ENCODE data around the gene GPNMB. TPM values are rescaled to one million over a fixed set of nuclear protein-coding genes. Genes with fewer than 3 reads are reported as not detected.
"Not testable (repeated sequence)": the region's sequence is repeated elsewhere in the genome, so short reads cannot be mapped to it uniquely, and the experiment has no call there.

Gene GPNMB
- total RNA-seq = 100 to 1,000 TPM; 130 to 246 (median 191) TPM
- polyA plus RNA-seq = 113 TPM
- long read RNA-seq, donor 1, transcript GPNMB-202 (11 exons, 2,763 nt) = minor isoform, 46 of 392 reads
- long read RNA-seq, donor 1, transcript GPNMB-201 (11 exons, 2,862 nt) = major isoform, 252 of 392 reads
- long read RNA-seq, donor 1, transcript GPNMB-203 (4 exons, 1,673 nt) = minor isoform, 26 of 392 reads
- long read RNA-seq, donor 1, partial matches to known transcripts = 41 of 392 reads
- long read RNA-seq, donor 1, other reads (novel, unspliced or antisense) = 26 of 392 reads
- long read RNA-seq, donor 2, transcript GPNMB-201 (11 exons, 2,862 nt) = major isoform, 122 of 191 reads
- long read RNA-seq, donor 2, transcript GPNMB-203 (4 exons, 1,673 nt) = minor isoform, 20 of 191 reads
- long read RNA-seq, donor 2, transcript GPNMB-202 (11 exons, 2,763 nt) = minor isoform, 13 of 191 reads
- long read RNA-seq, donor 2, partial matches to known transcripts = 18 of 191 reads
- long read RNA-seq, donor 2, other reads (novel, unspliced or antisense) = 17 of 191 reads
- long read RNA-seq, donor 3, transcript GPNMB-202 (11 exons, 2,763 nt) = minor isoform, 60 of 510 reads
- long read RNA-seq, donor 3, transcript GPNMB-215 (12 exons, 2,751 nt) = minor isoform, 7 of 510 reads
- long read RNA-seq, donor 3, transcript GPNMB-201 (11 exons, 2,862 nt) = major isoform, 324 of 510 reads
- long read RNA-seq, donor 3, transcript GPNMB-203 (4 exons, 1,673 nt) = minor isoform, 25 of 510 reads
- long read RNA-seq, donor 3, partial matches to known transcripts = 54 of 510 reads
- long read RNA-seq, donor 3, other reads (novel, unspliced or antisense) = 37 of 510 reads
- long read RNA-seq, donor 4, transcript GPNMB-201 (11 exons, 2,862 nt) = major isoform, 109 of 188 reads
- long read RNA-seq, donor 4, transcript GPNMB-202 (11 exons, 2,763 nt) = minor isoform, 21 of 188 reads
- long read RNA-seq, donor 4, transcript GPNMB-203 (4 exons, 1,673 nt) = minor isoform, 31 of 188 reads
- long read RNA-seq, donor 4, partial matches to known transcripts = 15 of 188 reads
- long read RNA-seq, donor 4, other reads (novel, unspliced or antisense) = 8 of 188 reads

DNA sequence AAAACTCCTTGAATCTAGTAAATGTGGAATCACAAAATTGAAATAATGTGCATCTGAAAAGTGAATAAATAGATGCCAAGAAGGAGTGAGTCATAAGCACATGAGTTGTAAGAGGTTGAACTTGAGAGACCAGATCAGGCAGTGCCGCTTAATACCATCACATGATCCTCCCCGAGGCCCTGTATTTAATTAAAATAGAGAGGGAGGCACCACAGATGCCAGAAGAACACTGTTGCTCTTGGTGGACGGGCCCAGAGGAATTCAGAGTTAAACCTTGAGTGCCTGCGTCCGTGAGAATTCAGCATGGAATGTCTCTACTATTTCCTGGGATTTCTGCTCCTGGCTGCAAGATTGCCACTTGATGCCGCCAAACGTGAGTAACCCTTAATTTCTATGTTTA is at the start of gene GPNMB:
TSS of gene GPNMB (plus strand) at position 221 of the 400 bp plus-strand sequence. CDS start at position 304, 83 bp downstream.
- H3K4me3 ChIP-seq (ENCODE audit: low read length) = peak within 1 kb of the TSS; percentile 39
- H3K4me1 ChIP-seq (ENCODE audit: control insufficient read depth, insufficient read depth, low read length) = no peaks in the 10 kb centered on the region
- WGBS = 28% methylated on average over 7 of the region's 7 CpGs
- intact Hi-C loops (cut with DNase I) = loop anchor here in 2 of 4 donors (10.0 kb wide), 1 partner anchor 52 kb away; no protein-coding TSS in a partner anchor
- peak within 1 kb of the TSS; percentile 70 for H3K27ac ChIP-seq (ENCODE audit: low read length)
- ATAC-seq = peak; percentile 68 to 71
- no peaks in the 10 kb centered on the region for H3K9me3 ChIP-seq (ENCODE audit: control insufficient read depth, low read length)
- DNase-seq = peak in 1 of 3 donors; percentile 35
- H3K27me3 ChIP-seq (ENCODE audit: control insufficient read depth, insufficient read depth) = no peaks in the 10 kb centered on the region

DNA sequence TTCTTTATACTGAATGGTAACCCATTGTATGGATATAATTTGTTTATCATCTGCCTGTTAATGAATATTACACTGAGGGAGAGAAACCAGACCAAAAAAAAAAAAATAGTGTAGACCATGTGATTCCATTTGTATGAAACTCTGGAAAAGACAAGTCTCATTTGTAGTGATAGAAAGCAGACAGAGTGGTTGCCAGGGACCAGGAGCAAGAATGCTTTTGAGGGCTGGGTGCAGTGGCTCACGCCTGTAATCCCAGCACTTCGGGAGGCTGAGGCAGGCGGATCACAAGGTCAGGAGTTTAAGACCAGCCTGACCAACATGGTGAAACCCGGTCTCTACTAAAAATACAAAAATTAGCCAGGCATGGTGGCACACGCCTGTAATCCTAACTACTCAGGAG is 48.8 kb upstream of the GPNMB start:
- WGBS = 97% methylated on average over 5 of the region's 5 CpGs
- not testable (repeated sequence) for ATAC-seq; H3K4me1 ChIP-seq (ENCODE audit: control insufficient read depth, insufficient read depth, low read length); H3K9me3 ChIP-seq (ENCODE audit: control insufficient read depth, low read length); H3K27ac ChIP-seq (ENCODE audit: low read length); H3K27me3 ChIP-seq (ENCODE audit: control insufficient read depth, insufficient read depth); DNase-seq; H3K4me3 ChIP-seq (ENCODE audit: low read length)
- intact Hi-C loops (cut with DNase I) = loop anchor here in 2 of 4 donors (10.0 kb wide), 1 partner anchor 47 kb away; the partner anchor contains the start of gene GPNMB (in 2 of the 2)

DNA sequence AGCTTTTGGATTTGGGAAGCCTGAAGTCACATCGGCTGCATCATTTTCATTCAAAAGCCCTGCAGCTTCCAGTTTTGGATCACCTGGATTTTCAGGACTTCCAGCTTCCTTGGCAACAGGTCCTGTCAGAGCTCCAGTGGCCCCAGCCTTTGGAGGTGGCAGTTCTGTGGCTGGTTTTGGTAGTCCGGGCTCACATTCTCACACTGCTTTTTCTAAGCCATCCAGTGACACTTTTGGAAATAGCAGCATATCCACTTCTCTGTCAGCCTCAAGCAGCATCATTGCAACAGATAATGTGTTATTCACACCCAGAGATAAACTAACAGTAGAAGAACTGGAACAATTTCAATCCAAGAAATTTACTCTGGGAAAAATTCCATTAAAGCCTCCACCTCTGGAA is 46.2 kb upstream of the GPNMB start:
- ATAC-seq (peak; percentile 59 to 79), DNase-seq (no peak)
- peak overlapping the region; percentile 90 for H3K27ac ChIP-seq (ENCODE audit: low read length)
- no peak overlapping the region for H3K4me3 ChIP-seq (ENCODE audit: low read length)
- WGBS = 68% methylated on average over 2 of the region's 2 CpGs
- H3K4me1 ChIP-seq (ENCODE audit: control insufficient read depth, insufficient read depth, low read length) = no peaks in the 10 kb centered on the region
- no peaks in the 10 kb centered on the region for H3K27me3 ChIP-seq (ENCODE audit: control insufficient read depth, insufficient read depth)
- H3K9me3 ChIP-seq (ENCODE audit: control insufficient read depth, low read length) = no peaks in the 10 kb centered on the region
- intact Hi-C loops (cut with DNase I) = no loop called here

DNA sequence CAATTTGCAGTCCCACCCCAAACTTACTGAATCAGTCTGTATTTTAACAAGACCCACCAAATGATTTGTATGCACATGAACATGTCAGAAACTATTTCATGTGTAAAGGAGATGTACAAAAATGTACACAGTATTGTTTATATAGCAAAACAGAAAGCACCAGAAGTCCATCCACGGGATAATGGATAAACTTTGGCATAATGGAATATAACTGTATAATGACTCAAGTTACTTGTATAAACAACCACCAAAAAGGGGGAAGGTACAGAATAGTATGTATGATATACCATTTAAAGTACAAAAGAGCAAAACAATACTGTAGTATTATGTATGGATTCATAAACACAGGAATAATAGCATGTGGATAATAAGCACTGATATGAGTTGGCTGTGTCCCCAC is 42.3 kb upstream of the GPNMB start:
- Histone ChIP-seq H3K27me3 (ENCODE audit: control insufficient read depth, insufficient read depth) (no peaks in the 10 kb centered on the region), H3K4me3 (ENCODE audit: low read length) (no peak overlapping the region), H3K27ac (ENCODE audit: low read length) (no peak overlapping the region), H3K9me3 (ENCODE audit: control insufficient read depth, low read length) (no peaks in the 10 kb centered on the region), H3K4me1 (ENCODE audit: control insufficient read depth, insufficient read depth, low read length) (no peaks in the 10 kb centered on the region)
- DNase-seq (no peak), ATAC-seq (no peak)
- WGBS = 95% methylated on average over 1 of the region's 1 CpG
- intact Hi-C loops (cut with DNase I) = no loop called here

DNA sequence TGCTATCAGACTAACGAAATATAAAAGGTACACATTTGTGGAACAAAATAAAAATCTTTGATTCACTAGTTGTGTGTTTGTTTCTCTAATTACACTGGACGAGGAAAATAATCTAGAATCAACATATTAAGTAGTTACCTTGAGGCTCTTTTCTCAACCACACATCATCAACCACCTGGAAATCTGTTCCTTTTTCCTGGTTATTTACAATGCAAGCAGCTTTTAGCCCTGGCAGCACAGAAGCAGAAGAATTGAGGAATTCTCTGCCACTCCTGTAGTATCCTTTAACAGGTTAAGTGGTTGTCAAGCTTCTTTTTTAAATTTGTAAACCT is 41.0 kb upstream of the GPNMB start:
- 89% methylated on average over 2 of the region's 2 CpGs for WGBS
- Histone ChIP-seq H3K27ac (ENCODE audit: low read length) (no peak overlapping the region), H3K4me1 (ENCODE audit: control insufficient read depth, insufficient read depth, low read length) (no peaks in the 10 kb centered on the region), H3K27me3 (ENCODE audit: control insufficient read depth, insufficient read depth) (no peaks in the 10 kb centered on the region), H3K9me3 (ENCODE audit: control insufficient read depth, low read length) (no peaks in the 10 kb centered on the region), H3K4me3 (ENCODE audit: low read length) (peak overlapping the region; percentile 36)
- intact Hi-C loops (cut with DNase I) = no loop called here
- no peak for DNase-seq
- no peak for ATAC-seq

DNA sequence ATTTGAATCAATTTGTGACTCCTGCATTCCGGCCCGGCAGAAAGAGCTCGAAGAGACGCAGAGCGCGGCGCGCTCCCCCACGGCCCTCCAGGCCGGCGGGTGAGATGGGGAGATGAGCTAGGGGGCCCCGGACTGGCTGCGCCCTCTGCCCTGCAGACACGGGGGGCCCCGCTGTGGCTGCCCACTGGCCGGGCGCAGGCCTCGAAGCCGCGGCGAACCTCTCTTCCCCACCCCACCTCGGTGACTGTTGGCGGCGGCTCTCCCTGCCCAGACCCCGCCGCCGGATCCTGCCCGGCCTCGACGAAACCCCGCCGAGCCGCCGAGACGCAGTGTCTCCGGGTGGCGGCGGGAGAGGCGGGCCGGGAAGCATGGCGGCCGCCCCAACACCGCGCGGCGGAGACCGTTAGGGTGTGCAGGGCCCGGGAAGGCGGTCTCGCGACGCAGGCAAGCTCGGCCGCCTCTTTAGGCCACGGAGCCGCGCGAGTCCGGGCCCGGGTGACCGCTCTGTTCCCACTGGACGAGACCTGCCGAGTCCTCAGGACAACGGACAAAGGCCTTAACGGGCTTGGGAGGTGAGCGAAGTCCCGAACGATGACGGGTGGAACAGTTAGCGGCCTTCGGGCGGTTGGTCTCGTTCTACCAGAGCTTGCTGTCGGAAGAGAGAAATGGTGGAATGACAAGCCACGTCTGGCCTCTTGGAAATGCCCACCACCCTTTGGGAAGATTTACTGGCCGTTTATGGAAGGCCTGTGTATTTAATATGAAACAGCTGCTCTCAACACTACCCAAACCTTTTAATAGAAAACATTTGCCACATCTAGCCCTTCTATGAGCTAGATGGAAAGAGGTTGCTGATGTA is 40.4 kb upstream of the GPNMB start:
- ATAC-seq (peak; percentile 84 to 86), DNase-seq (peak; percentile 40 to 77 (median 75))
- Histone ChIP-seq H3K9me3 (ENCODE audit: control insufficient read depth, low read length) (no peaks in the 10 kb centered on the region), H3K27me3 (ENCODE audit: control insufficient read depth, insufficient read depth) (no peaks in the 10 kb centered on the region), H3K4me1 (ENCODE audit: control insufficient read depth, insufficient read depth, low read length) (no peaks in the 10 kb centered on the region), H3K27ac (ENCODE audit: low read length) (no peak overlapping the region), H3K4me3 (ENCODE audit: low read length) (peak overlapping the region; percentile 36)
- 24% methylated on average over 76 of the region's 76 CpGs for WGBS
- intact Hi-C loops (cut with DNase I) = no loop called here

DNA sequence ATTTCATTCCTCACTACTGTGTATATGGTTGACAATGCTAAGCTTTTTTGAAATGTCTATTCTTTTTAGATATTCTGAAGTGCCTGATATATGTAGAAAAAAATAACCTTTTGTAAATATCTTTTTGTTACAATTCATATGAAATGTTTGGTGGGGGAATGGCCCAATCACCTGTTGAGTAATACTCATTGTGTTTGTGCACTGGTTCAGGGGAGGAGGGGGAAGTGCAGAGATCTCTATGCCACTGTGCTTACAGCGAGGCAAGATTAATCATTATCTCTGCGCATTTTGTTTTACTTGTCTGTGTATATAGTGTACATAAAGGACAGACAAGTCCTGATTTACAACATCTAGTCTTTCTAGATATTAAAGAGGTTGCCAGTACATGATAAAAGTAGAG is 39.6 kb upstream of the GPNMB start:
- Histone ChIP-seq H3K27ac (ENCODE audit: low read length) (no peak overlapping the region), H3K9me3 (ENCODE audit: control insufficient read depth, low read length) (no peaks in the 10 kb centered on the region), H3K27me3 (ENCODE audit: control insufficient read depth, insufficient read depth) (no peaks in the 10 kb centered on the region), H3K4me3 (ENCODE audit: low read length) (no peak overlapping the region), H3K4me1 (ENCODE audit: control insufficient read depth, insufficient read depth, low read length) (no peaks in the 10 kb centered on the region)
- WGBS = 90% methylated on average over 2 of the region's 2 CpGs
- intact Hi-C loops (cut with DNase I) = no loop called here
- ATAC-seq (no peak), DNase-seq (no peak)

DNA sequence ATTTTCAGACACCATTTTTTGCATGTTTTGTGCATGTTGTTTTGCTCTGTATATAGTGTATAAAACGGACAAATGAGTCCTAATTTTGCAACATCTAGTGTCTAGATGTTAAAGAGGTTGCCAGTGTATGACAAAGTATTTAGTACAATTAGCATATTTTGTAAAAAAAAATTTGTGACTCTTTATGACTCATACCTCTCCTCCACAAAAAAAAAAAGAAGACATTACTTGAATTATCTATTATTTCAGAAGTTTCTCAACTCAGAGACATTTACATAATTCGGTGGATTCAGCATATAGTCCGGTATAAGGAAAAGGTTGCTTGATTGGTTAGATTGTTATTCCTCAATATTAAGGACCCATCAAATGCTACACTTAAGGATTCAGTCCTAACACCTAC is 38.7 kb upstream of the GPNMB start:
- Histone ChIP-seq H3K4me3 (ENCODE audit: low read length) (no peak overlapping the region), H3K27ac (ENCODE audit: low read length) (no peak overlapping the region), H3K9me3 (ENCODE audit: control insufficient read depth, low read length) (no peaks in the 10 kb centered on the region), H3K27me3 (ENCODE audit: control insufficient read depth, insufficient read depth) (no peaks in the 10 kb centered on the region), H3K4me1 (ENCODE audit: control insufficient read depth, insufficient read depth, low read length) (no peaks in the 10 kb centered on the region)
- ATAC-seq (no peak), DNase-seq (no peak)
- intact Hi-C loops (cut with DNase I) = no loop called here
- WGBS = 87% methylated on average over 3 of the region's 3 CpGs

DNA sequence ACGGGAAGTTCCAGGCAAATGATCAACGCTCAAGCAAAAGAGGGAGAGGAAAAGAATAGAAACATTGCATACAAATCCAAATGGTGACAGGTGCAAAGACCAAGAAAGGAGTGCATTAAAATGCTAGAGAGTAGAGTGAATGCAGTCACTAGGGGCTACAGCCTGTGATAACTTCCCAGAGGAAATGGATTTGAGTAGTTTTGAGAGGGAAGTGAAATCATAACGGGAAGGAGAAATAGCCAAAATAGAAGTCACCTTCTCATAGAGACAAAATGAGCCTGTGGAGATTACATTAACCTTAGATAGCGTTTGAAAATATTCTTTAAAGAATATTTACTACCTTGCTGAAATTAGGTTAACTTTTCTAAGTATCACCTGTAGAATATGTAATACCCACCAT is 38.3 kb upstream of the GPNMB start:
- Histone ChIP-seq H3K27me3 (ENCODE audit: control insufficient read depth, insufficient read depth) (no peaks in the 10 kb centered on the region), H3K9me3 (ENCODE audit: control insufficient read depth, low read length) (no peaks in the 10 kb centered on the region), H3K4me3 (ENCODE audit: low read length) (no peak overlapping the region), H3K4me1 (ENCODE audit: control insufficient read depth, insufficient read depth, low read length) (no peaks in the 10 kb centered on the region), H3K27ac (ENCODE audit: low read length) (no peak overlapping the region)
- DNase-seq (no peak), ATAC-seq (no peak)
- intact Hi-C loops (cut with DNase I) = no loop called here
- 76% methylated on average over 4 of the region's 4 CpGs for WGBS

DNA sequence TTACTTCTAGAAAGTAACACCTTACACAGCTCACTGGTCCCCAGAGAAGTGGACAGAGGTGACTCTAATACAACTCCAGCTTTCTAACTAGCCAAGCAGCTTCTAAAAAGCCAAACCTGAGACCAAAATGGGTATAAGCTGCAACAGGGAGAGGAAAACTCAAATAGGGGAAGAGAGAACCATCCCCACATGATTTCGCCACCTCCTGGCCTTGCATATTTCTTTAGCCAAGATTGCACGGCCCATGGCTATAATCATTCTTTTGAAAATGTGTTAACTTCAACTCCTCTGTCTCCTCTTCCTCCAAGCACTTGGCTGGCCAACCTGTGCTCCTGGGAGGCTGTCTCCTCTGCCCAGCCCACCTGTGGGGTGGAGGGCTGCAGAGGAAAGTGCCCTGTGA is 36.1 kb upstream of the GPNMB start:
- H3K27ac ChIP-seq (ENCODE audit: low read length) = no peak overlapping the region
- no peaks in the 10 kb centered on the region for H3K9me3 ChIP-seq (ENCODE audit: control insufficient read depth, low read length)
- intact Hi-C loops (cut with DNase I) = no loop called here
- no peaks in the 10 kb centered on the region for H3K27me3 ChIP-seq (ENCODE audit: control insufficient read depth, insufficient read depth)
- no peak overlapping the region for H3K4me3 ChIP-seq (ENCODE audit: low read length)
- H3K4me1 ChIP-seq (ENCODE audit: control insufficient read depth, insufficient read depth, low read length) = no peaks in the 10 kb centered on the region
- ATAC-seq (no peak), DNase-seq (no peak)
- WGBS = 78% methylated on average over 2 of the region's 2 CpGs
